Thoracic aorta (tissue), 2 donors: ENCODE measurements around the gene KISS1. TPM values are rescaled to one million over a fixed set of nuclear protein-coding genes. Genes with fewer than 3 reads are reported as not detected.

Source experiments
- ATAC-seq: fragments of 150-250 bp; one replicate; pipeline ENCODE4 v1.8.0; 2017; ENCODE audit warnings: low read depth; ENCODE audit not compliant: insufficient number of reproducible peaks, low FRiP score
- DNase-seq: peaks from one replicate; pipeline ENCODE4 v3.0.0-alpha.2; 2020; ENCODE audit warnings: low spot score
- H3K27ac ChIP-seq, 2 donors: fragments of 200-600 bp; sonication (generic); 1 replicate in 1 of 2; 2 replicates in 1 of 2; pipeline ENCODE4 v1.5.1; 2016; ENCODE audit warnings: mild to moderate bottlenecking in 2 of 2, moderate library complexity in 2 of 2
- H3K27me3 ChIP-seq: fragments of 200-600 bp; sonication (generic); replicated peaks from 2 replicates; pipeline ENCODE4 v1.6.0; 2016; ENCODE audit warnings: mild to moderate bottlenecking; ENCODE audit not compliant: insufficient read depth
- H3K36me3 ChIP-seq: fragments of 200-600 bp; sonication (generic); one replicate; pipeline ENCODE4 v1.5.1; 2016
- H3K4me1 ChIP-seq, 2 donors: fragments of 200-600 bp; sonication (generic); 1 replicate in 1 of 2; 2 replicates in 1 of 2; pipeline versions ENCODE4 v1.5.1 to v1.6.0; 2016; ENCODE audit warnings: low read depth in 2 of 2, mild to moderate bottlenecking in 1 of 2; ENCODE audit not compliant: control insufficient read depth in 1 of 2
- H3K4me3 ChIP-seq: fragments of 200-600 bp; sonication (generic); 2 replicates; pipeline ENCODE4 v1.5.1; 2016; ENCODE audit warnings: mild to moderate bottlenecking
- H3K9me3 ChIP-seq: fragments of 200-600 bp; sonication (generic); 2 replicates; pipeline ENCODE4 v1.5.1; 2016
- CTCF ChIP-seq: fragments of 200-600 bp; sonication (generic); IDR thresholded peaks from one replicate; pipeline ENCODE4 v1.5.1; 2019; ENCODE audit warnings: antibody characterized with exemption
- total RNA-seq, 2 donors: library from RNA; depleted of rRNA; stranded (reverse); fragments of >200 nt; gene quantifications; one replicate each; pipeline versions ENCODE4 v1.1.0 to v1.2.3, GENCODE V29; 2016

Gene KISS1
- total RNA-seq, 2 donors from 2014 or later: not detected

- H3K4me1 ChIP-seq: no peaks in the 10 kb centered on the region
- no peak overlapping the region for H3K4me3 ChIP-seq
- H3K36me3 ChIP-seq: no peaks in the 10 kb centered on the region
- H3K9me3 ChIP-seq: no peaks in the 10 kb centered on the region
- no peak for DNase-seq
- H3K27me3 ChIP-seq: no peaks in the 10 kb centered on the region
- no peak overlapping the region for H3K27ac ChIP-seq
- ATAC-seq: no peak
- no peak for TF ChIP-seq CTCF
Observed at GRCh38 chr1:204161609-204162493, 34.4 kb downstream of the KISS1 start.

- Histone ChIP-seq H3K9me3 (no peaks in the 10 kb centered on the region), H3K4me1 (no peaks in the 10 kb centered on the region), H3K4me3 (no peak overlapping the region), H3K27me3 (no peaks in the 10 kb centered on the region), H3K27ac (no peak overlapping the region), H3K36me3 (no peaks in the 10 kb centered on the region)
- ATAC-seq: no peak
- no peak for DNase-seq
- no peak for TF ChIP-seq CTCF
Observed at GRCh38 chr1:204157962-204158361, 38.3 kb downstream of the KISS1 start.

- H3K9me3 ChIP-seq: no peaks in the 10 kb centered on the region
- H3K36me3 ChIP-seq: no peaks in the 10 kb centered on the region
- H3K27ac ChIP-seq: no peak overlapping the region
- H3K27me3 ChIP-seq: no peaks in the 10 kb centered on the region
- peaks cover 5 to 13% of the 10 kb centered on the region in 2 donors for H3K4me1 ChIP-seq
- ATAC-seq (no peak), DNase-seq (no peak)
- TF ChIP-seq CTCF: no peak
- no peak overlapping the region for H3K4me3 ChIP-seq
Observed at GRCh38 chr1:204155881-204156280, 40.4 kb downstream of the KISS1 start.

- no peak overlapping the region for H3K4me3 ChIP-seq
- no peaks in the 10 kb centered on the region for H3K36me3 ChIP-seq
- ATAC-seq (no peak), DNase-seq (no peak)
- H3K9me3 ChIP-seq: no peaks in the 10 kb centered on the region
- no peak overlapping the region for H3K27ac ChIP-seq
- no peak for TF ChIP-seq CTCF
- no peaks in the 10 kb centered on the region for H3K27me3 ChIP-seq
- peaks cover 5 to 23% of the 10 kb centered on the region in 2 donors for H3K4me1 ChIP-seq
Observed at GRCh38 chr1:204154568-204155255, 41.6 kb downstream of the KISS1 start.

- H3K36me3 ChIP-seq: no peaks in the 10 kb centered on the region
Observed at GRCh38 chr1:204153667-204154066, 42.6 kb downstream of the KISS1 start.

More at GRCh38 chr1:204153667-204154066, 42.6 kb downstream of the KISS1 start:
- Histone ChIP-seq H3K27ac (no peak overlapping the region), H3K9me3 (no peaks in the 10 kb centered on the region), H3K27me3 (no peaks in the 10 kb centered on the region), H3K4me3 (no peak overlapping the region), H3K4me1 (peaks cover 5 to 30% of the 10 kb centered on the region in 2 donors)
- no peak for TF ChIP-seq CTCF
- ATAC-seq (no peak), DNase-seq (no peak)
